Effector memory CD8-positive, alpha-beta T cell (primary cell): ENCODE results near the gene ARID5B.

Experiments used
- ATAC-seq: fragments of 150-1000 bp; cut with Tn5 transposase; replicated peaks from 2 replicates; pipeline ENCODE4 v1.10.0; 2021; ENCODE audit warnings: mild to moderate bottlenecking, moderate library complexity
- DNase-seq, 3 experiments: peaks; one replicate each; pipeline ENCODE4 v3.0.0; 2021
- H3K27ac Mint-ChIP-seq, 2 donors: one replicate each; pipeline ENCODE4 v1.8.0; 2022; ENCODE audit warnings: mild to moderate bottlenecking in 2 of 2, mixed read lengths in 2 of 2, moderate library complexity in 2 of 2
- H3K27me3 Mint-ChIP-seq, 2 donors: one replicate each; pipeline ENCODE4 v1.8.0; 2022; ENCODE audit warnings: mixed read lengths in 2 of 2
- H3K36me3 Mint-ChIP-seq: one replicate; pipeline ENCODE4 v1.8.0; 2022; ENCODE audit warnings: mild to moderate bottlenecking, moderate library complexity, mixed read lengths; ENCODE audit not compliant: insufficient read depth
- H3K4me1 Mint-ChIP-seq, 2 donors: one replicate each; pipeline ENCODE4 v1.8.0; 2022; ENCODE audit warnings: low read depth in 2 of 2, mixed read lengths in 2 of 2
- H3K4me3 Mint-ChIP-seq, 2 donors: one replicate each; pipeline ENCODE4 v1.8.0; 2022; ENCODE audit warnings: mild to moderate bottlenecking in 2 of 2, mixed read lengths in 2 of 2, moderate library complexity in 2 of 2
- H3K9me3 Mint-ChIP-seq, 2 donors: one replicate each; pipeline ENCODE4 v1.8.0; 2022; ENCODE audit warnings: mixed read lengths in 2 of 2

Gene ARID5B

GRCh38 chr10:61904733-61905725 is 3.5 kb downstream of the ARID5B start:
- no peak for ATAC-seq
- no peaks in the 10 kb centered on the region for H3K27me3 Mint-ChIP-seq

GRCh38 chr10:61905837-61906561 is 4.5 kb downstream of the ARID5B start:
- no peaks in the 10 kb centered on the region for H3K9me3 Mint-ChIP-seq
- no peak overlapping the region for H3K27ac Mint-ChIP-seq
- no peaks in the 10 kb centered on the region for H3K27me3 Mint-ChIP-seq
- peak overlapping the region in 1 of 2 donors; percentile 93 for H3K4me3 Mint-ChIP-seq
- peaks cover 37% of the 10 kb centered on the region for H3K36me3 Mint-ChIP-seq
- ATAC-seq = no peak
- H3K4me1 Mint-ChIP-seq = peaks cover 11 to 43% of the 10 kb centered on the region in 2 donors
- no peak for DNase-seq

More at GRCh38 chr10:61904733-61905725, 3.5 kb downstream of the ARID5B start:
- Mint-ChIP-seq H3K4me3 (peak overlapping the region; percentile 73 to 93), H3K4me1 (peaks cover 9 to 46% of the 10 kb centered on the region in 2 donors), H3K9me3 (no peaks in the 10 kb centered on the region), H3K27ac (peak overlapping the region; percentile 81 to 93), H3K36me3 (peaks cover 46% of the 10 kb centered on the region)
- DNase-seq = peak in 1 of 3 experiments; percentile 2

GRCh38 chr10:61906562-61906901 is 5.0 kb downstream of the ARID5B start:
- Mint-ChIP-seq H3K9me3 (no peaks in the 10 kb centered on the region), H3K27me3 (no peaks in the 10 kb centered on the region), H3K4me3 (no peak overlapping the region), H3K4me1 (peaks cover 13 to 41% of the 10 kb centered on the region in 2 donors), H3K36me3 (peaks cover 32% of the 10 kb centered on the region), H3K27ac (no peak overlapping the region)
- DNase-seq = no peak
- no peak for ATAC-seq

- DNase-seq (no peak), ATAC-seq (no peak)
- peaks cover 27% of the 10 kb centered on the region for H3K36me3 Mint-ChIP-seq
- H3K27ac Mint-ChIP-seq = no peak overlapping the region
- no peaks in the 10 kb centered on the region for H3K27me3 Mint-ChIP-seq
- no peak overlapping the region for H3K4me3 Mint-ChIP-seq
- H3K9me3 Mint-ChIP-seq = no peaks in the 10 kb centered on the region
- peaks cover 17 to 46% of the 10 kb centered on the region in 2 donors for H3K4me1 Mint-ChIP-seq
Measured at GRCh38 chr10:61907011-61907410, 5.5 kb downstream of the ARID5B start.

GRCh38 chr10:61907587-61907986 is 6.1 kb downstream of the ARID5B start:
- Mint-ChIP-seq H3K4me3 (no peak overlapping the region), H3K27me3 (no peaks in the 10 kb centered on the region), H3K4me1 (peaks cover 17 to 43% of the 10 kb centered on the region in 2 donors), H3K27ac (no peak overlapping the region), H3K36me3 (peaks cover 21% of the 10 kb centered on the region), H3K9me3 (no peaks in the 10 kb centered on the region)
- no peak for ATAC-seq
- DNase-seq = no peak

GRCh38 chr10:61910226-61910805 is 8.8 kb downstream of the ARID5B start:
- Mint-ChIP-seq H3K9me3 (no peaks in the 10 kb centered on the region), H3K27ac (no peak overlapping the region), H3K27me3 (no peaks in the 10 kb centered on the region), H3K4me3 (no peak overlapping the region), H3K36me3 (peaks cover 10% of the 10 kb centered on the region), H3K4me1 (peaks cover 14 to 41% of the 10 kb centered on the region in 2 donors)
- DNase-seq (no peak), ATAC-seq (no peak)

- no peaks in the 10 kb centered on the region for H3K9me3 Mint-ChIP-seq
- ATAC-seq = no peak
- DNase-seq = no peak
- peaks cover 12% of the 10 kb centered on the region for H3K36me3 Mint-ChIP-seq
- H3K4me3 Mint-ChIP-seq = no peak overlapping the region
- peaks cover 14 to 39% of the 10 kb centered on the region in 2 donors for H3K4me1 Mint-ChIP-seq
- H3K27me3 Mint-ChIP-seq = no peaks in the 10 kb centered on the region
- H3K27ac Mint-ChIP-seq = no peak overlapping the region
Measured at GRCh38 chr10:61910894-61911293, 9.4 kb downstream of the ARID5B start.

- H3K4me1 Mint-ChIP-seq = peaks cover 14 to 39% of the 10 kb centered on the region in 2 donors
- no peak overlapping the region for H3K4me3 Mint-ChIP-seq
- H3K27me3 Mint-ChIP-seq = no peaks in the 10 kb centered on the region
Measured at GRCh38 chr10:61911425-61911824, 9.9 kb downstream of the ARID5B start.

GRCh38 chr10:61912981-61913380 is 11.5 kb downstream of the ARID5B start:
- no peak for DNase-seq
- H3K27ac Mint-ChIP-seq = no peak overlapping the region
- H3K4me3 Mint-ChIP-seq = no peak overlapping the region
- H3K9me3 Mint-ChIP-seq = peaks cover 0 to 4% of the 10 kb centered on the region in 2 donors
- H3K4me1 Mint-ChIP-seq = peaks cover 19 to 46% of the 10 kb centered on the region in 2 donors
- H3K36me3 Mint-ChIP-seq = peaks cover 12% of the 10 kb centered on the region
- no peak for ATAC-seq
- H3K27me3 Mint-ChIP-seq = no peaks in the 10 kb centered on the region

More at GRCh38 chr10:61911425-61911824, 9.9 kb downstream of the ARID5B start:
- H3K36me3 Mint-ChIP-seq = peaks cover 12% of the 10 kb centered on the region
- no peaks in the 10 kb centered on the region for H3K9me3 Mint-ChIP-seq
- ATAC-seq (no peak), DNase-seq (no peak)
- no peak overlapping the region for H3K27ac Mint-ChIP-seq

GRCh38 chr10:61918140-61918539 is 16.6 kb downstream of the ARID5B start:
- DNase-seq = no peak

GRCh38 chr10:61918989-61919388 is 17.5 kb downstream of the ARID5B start:
- H3K27ac Mint-ChIP-seq = peak overlapping the region in 1 of 2 donors; percentile 53
- DNase-seq (no peak), ATAC-seq (no peak)
- peaks cover 19 to 52% of the 10 kb centered on the region in 2 donors for H3K4me1 Mint-ChIP-seq
- peaks cover 7% of the 10 kb centered on the region for H3K36me3 Mint-ChIP-seq
- H3K27me3 Mint-ChIP-seq = no peaks in the 10 kb centered on the region
- H3K4me3 Mint-ChIP-seq = no peak overlapping the region
- peaks cover 0 to 6% of the 10 kb centered on the region in 2 donors for H3K9me3 Mint-ChIP-seq

More at GRCh38 chr10:61918140-61918539, 16.6 kb downstream of the ARID5B start:
- Mint-ChIP-seq H3K36me3 (peaks cover 7% of the 10 kb centered on the region), H3K27ac (no peak overlapping the region), H3K4me1 (peaks cover 12 to 44% of the 10 kb centered on the region in 2 donors), H3K9me3 (peaks cover 0 to 6% of the 10 kb centered on the region in 2 donors), H3K27me3 (no peaks in the 10 kb centered on the region), H3K4me3 (no peak overlapping the region)
- ATAC-seq = no peak

- H3K9me3 Mint-ChIP-seq = peaks cover 0 to 6% of the 10 kb centered on the region in 2 donors
- H3K36me3 Mint-ChIP-seq = peaks cover 8% of the 10 kb centered on the region
- no peak for ATAC-seq
- peaks cover 19 to 58% of the 10 kb centered on the region in 2 donors for H3K4me1 Mint-ChIP-seq
- no peak overlapping the region for H3K4me3 Mint-ChIP-seq
- peak overlapping the region; percentile 53 to 65 for H3K27ac Mint-ChIP-seq
- no peak for DNase-seq
- no peaks in the 10 kb centered on the region for H3K27me3 Mint-ChIP-seq
Measured at GRCh38 chr10:61919646-61920215, 18.2 kb downstream of the ARID5B start.

GRCh38 chr10:61921143-61921542 is 19.6 kb downstream of the ARID5B start:
- no peak overlapping the region for H3K4me3 Mint-ChIP-seq
- H3K27ac Mint-ChIP-seq = no peak overlapping the region
- no peaks in the 10 kb centered on the region for H3K27me3 Mint-ChIP-seq
- peaks cover 10% of the 10 kb centered on the region for H3K36me3 Mint-ChIP-seq
- H3K9me3 Mint-ChIP-seq = peaks cover 0 to 6% of the 10 kb centered on the region in 2 donors
- peaks cover 17 to 56% of the 10 kb centered on the region in 2 donors for H3K4me1 Mint-ChIP-seq
- ATAC-seq (no peak), DNase-seq (no peak)
